NCI-H1694 (cell line): Measurements from ENCODE around the gene THEMIS2.
A peak's percentile ranks its signal among the peaks of the same experiment; 100 is the strongest.
"Not testable (repeated sequence)": the region's sequence is repeated elsewhere in the genome, so short reads cannot be mapped to it uniquely, and the experiment has no call there.

ENCODE experiments used
- DNase-seq: peaks from one replicate; lab custom pipeline; 2025; lab: John Stamatoyannopoulos, UW

The THEMIS2 gene

GRCh38 chr1:27872059-27872801, at the start of gene THEMIS2:
TSS of gene THEMIS2 (plus strand) at chr1:27872544. CDS start at chr1:27872572, 28 bp downstream.
- no peak for DNase-seq

- DNase-seq: no peak
Measured at GRCh38 chr1:27823784-27824183, 48.6 kb upstream of the THEMIS2 start.

DNA sequence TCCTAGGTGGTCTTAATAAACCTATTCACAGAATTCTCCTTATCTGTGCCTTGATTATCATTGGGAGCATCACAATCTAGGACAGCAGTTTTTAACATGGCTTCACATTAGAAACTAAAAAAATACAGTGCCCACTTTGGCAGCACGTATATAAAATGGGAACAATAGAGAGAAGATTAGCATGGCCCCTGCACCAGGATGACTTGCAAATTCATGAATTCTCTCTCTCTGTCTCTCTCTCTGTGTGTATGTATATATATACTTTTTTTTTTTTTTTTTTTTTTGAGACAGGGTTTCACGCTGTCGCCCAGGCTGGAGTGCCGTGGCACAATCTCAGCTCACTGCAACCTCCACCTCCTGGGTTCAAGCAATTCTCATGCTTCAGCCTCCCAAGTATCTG, 47.9 kb upstream of the THEMIS2 start:
- no peak for DNase-seq

- DNase-seq: not testable (repeated sequence)
Measured at GRCh38 chr1:27829339-27829960, 42.9 kb upstream of the THEMIS2 start.

- DNase-seq: peak; percentile 74
Measured at GRCh38 chr1:27830621-27831440, 41.5 kb upstream of the THEMIS2 start, which contains the start of gene PPP1R8. TSS of gene PPP1R8 (plus strand) at chr1:27830782. CDS start at chr1:27830836, 54 bp downstream.

DNA sequence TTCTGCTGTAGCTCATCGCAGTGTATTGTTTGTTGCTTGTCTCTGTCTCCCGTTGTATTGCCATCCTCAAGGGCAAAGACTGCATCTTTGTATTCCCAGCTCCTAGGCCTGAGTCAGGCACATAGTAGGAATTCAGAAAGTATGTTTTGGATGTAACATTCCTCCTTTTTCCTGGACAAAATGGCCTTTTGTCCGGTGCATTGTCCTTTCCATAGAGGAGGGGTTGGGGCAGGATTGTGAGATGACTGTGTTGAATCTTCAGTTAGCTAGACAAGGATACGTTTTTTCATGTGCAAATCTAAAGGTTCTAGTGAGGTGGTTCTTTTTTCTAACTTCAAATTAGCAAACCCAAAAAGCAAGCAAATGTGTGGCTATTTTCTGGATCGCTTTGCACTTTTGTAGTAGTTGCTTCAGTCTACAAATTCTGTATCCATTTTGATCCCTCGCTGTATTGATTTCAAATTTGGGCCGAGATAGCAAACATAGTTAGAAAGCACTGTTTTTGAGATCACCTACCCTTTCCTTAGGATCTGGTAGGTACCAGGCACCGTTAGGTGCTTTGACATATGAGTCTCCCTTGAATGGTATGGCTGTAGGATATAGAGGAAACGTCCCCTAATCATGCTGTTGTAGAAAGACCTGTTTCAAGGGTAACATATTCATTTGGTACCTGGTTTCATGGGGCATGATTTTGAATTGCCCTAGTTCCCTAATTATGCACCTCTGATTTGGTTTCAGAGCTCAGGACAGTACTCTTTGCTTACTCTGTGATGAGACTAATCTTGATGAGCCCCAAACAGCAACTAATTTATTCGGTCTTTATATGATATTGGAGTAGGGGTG, 40.6 kb upstream of the THEMIS2 start:
- no peak for DNase-seq

GRCh38 chr1:27832762-27833161, 39.6 kb upstream of the THEMIS2 start:
- DNase-seq: no peak

GRCh38 chr1:27833470-27833869, 38.9 kb upstream of the THEMIS2 start:
- DNase-seq: no peak

DNA sequence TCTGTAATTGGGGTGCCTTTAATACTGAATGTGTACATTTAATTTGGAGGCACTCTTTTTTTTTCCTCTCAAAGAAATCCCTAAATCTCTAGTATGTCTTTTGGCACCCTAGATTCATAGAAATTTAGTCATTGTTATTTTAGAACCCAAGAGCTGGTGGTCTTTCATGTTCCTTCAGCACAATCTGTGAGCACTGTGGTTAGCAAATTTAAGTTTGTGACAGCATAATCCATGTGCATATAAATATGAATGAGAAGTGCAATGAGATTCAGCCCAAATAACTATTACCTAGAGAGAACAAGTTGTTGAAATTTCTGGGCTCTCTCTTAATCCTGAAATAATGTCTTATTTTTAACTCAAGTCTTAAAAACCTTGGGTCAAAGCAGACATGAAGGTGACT, 37.3 kb upstream of the THEMIS2 start:
- no peak for DNase-seq

GRCh38 chr1:27835501-27835900, 36.8 kb upstream of the THEMIS2 start:
- no peak for DNase-seq

- no peak for DNase-seq
Measured at GRCh38 chr1:27849951-27850350, 22.4 kb upstream of the THEMIS2 start.

DNA sequence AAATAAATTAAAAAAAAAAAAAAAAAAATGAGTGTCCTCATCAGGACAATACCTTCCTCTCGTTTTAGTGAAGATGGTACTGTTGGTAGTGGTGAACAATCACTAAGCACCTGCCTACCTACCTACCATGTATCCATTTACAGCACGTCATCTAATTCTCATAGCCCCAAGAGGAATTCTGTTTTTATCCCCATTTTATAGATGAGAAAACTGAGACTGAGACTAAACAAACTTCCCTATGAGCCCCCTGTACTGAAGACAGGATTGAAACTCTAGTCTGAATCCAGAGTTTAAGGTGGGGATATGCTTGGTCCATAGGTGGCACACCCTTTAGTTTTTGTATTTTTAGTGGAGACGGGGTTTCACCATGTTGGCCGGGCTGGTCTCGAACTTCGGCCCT, 17.3 kb upstream of the THEMIS2 start:
- DNase-seq: no peak

- no peak for DNase-seq
Measured at GRCh38 chr1:27856561-27857343, 15.6 kb upstream of the THEMIS2 start.

- DNase-seq: not testable (repeated sequence)
Measured at GRCh38 chr1:27857552-27857951, 14.8 kb upstream of the THEMIS2 start.

GRCh38 chr1:27858072-27858948, 14.0 kb upstream of the THEMIS2 start:
- peak; percentile 89 for DNase-seq

GRCh38 chr1:27858949-27859576, 13.3 kb upstream of the THEMIS2 start:
- DNase-seq: no peak

DNA sequence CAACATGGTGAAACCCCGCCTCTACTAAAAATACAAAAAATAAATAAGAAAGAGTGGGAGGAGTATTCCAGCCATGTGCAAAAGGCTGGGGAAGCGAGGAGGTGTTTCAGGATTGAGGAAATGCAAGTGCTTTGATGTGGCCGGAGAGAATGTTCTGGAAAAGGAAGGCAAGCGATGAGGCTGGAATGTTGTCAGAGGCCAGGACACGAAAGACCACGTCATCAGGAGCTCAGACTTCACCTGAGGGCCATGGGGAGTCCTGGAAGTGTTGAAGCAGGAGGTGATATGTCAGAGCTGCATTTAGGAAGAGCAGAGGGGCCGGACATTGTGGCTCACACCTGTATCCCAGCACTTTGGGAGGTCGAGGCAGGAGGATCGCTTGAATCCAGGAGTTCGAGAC, 10.9 kb upstream of the THEMIS2 start:
- no peak for DNase-seq

DNA sequence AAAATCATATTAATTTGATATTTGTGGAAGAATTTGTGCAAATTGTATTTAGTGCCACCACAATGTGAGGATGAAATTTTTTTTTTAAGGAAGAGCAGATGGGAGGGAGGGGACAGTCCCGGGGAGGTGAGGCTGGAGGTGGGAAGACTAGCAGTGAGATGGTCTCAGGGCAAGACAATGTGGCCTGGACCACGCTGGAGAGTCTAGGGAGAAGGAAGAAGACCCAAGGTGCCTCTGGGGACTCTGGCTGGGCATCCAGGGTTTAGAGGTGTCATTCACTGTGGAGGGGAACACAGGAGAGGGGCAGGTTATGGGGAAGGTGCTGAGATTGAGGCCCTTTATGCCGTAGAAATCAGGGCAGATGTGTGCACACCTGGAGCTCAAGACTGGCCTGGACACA, 10.3 kb upstream of the THEMIS2 start:
- DNase-seq: no peak
